Glutamatergic neuron (in vitro differentiated cells): Measurements from ENCODE around the gene CCR7. TPM values are rescaled to one million over a fixed set of nuclear protein-coding genes. Genes with fewer than 3 reads are reported as not detected.

Experiments used
- DNase-seq: peaks from one replicate; pipeline ENCODE4 v3.0.0; 2022
- H3K27ac Mint-ChIP-seq: one replicate; pipeline ENCODE4 v1.8.0; 2020; ENCODE audit warnings: mild to moderate bottlenecking, mixed read lengths, inconsistent platforms; ENCODE audit not compliant: unreplicated experiment
- H3K27me3 Mint-ChIP-seq: one replicate; pipeline ENCODE4 v1.8.0; 2020; ENCODE audit warnings: mild to moderate bottlenecking, moderate library complexity, mixed read lengths, inconsistent platforms; ENCODE audit not compliant: unreplicated experiment
- H3K36me3 Mint-ChIP-seq: one replicate; pipeline ENCODE4 v1.8.0; 2020; ENCODE audit warnings: mild to moderate bottlenecking, mixed read lengths, inconsistent platforms; ENCODE audit not compliant: unreplicated experiment
- H3K4me1 Mint-ChIP-seq: one replicate; pipeline ENCODE4 v1.8.0; 2020; ENCODE audit warnings: mild to moderate bottlenecking, low read depth, mixed read lengths, inconsistent platforms; ENCODE audit not compliant: unreplicated experiment
- H3K4me3 Mint-ChIP-seq: one replicate; pipeline ENCODE4 v1.8.0; 2020; ENCODE audit warnings: mild to moderate bottlenecking, mixed read lengths, inconsistent platforms; ENCODE audit not compliant: unreplicated experiment
- H3K9me3 Mint-ChIP-seq: one replicate; pipeline ENCODE4 v1.8.0; 2020; ENCODE audit warnings: mild to moderate bottlenecking, moderate library complexity, mixed read lengths, inconsistent platforms; ENCODE audit not compliant: unreplicated experiment
- total RNA-seq: library from RNA; stranded (reverse); fragmentation: NEBNext Ultra II Directional; extraction: Animal tissue kit (Norgen Biotek cat#: 25700); gene quantifications from one replicate; pipeline ENCODE4 v1.2.1, GENCODE V29; 2021; ENCODE audit not compliant: unreplicated experiment
- TF ChIP-seq, protein P1 (sequence below): fragments of 200-600 bp; sonication (generic); IDR thresholded peaks from one replicate; pipeline ENCODE4 v1.5.0; 2021; ENCODE audit not compliant: partially characterized antibody, unreplicated experiment

Gene CCR7
- total RNA-seq, 1 donor from 2014 or later = not detected

DNA sequence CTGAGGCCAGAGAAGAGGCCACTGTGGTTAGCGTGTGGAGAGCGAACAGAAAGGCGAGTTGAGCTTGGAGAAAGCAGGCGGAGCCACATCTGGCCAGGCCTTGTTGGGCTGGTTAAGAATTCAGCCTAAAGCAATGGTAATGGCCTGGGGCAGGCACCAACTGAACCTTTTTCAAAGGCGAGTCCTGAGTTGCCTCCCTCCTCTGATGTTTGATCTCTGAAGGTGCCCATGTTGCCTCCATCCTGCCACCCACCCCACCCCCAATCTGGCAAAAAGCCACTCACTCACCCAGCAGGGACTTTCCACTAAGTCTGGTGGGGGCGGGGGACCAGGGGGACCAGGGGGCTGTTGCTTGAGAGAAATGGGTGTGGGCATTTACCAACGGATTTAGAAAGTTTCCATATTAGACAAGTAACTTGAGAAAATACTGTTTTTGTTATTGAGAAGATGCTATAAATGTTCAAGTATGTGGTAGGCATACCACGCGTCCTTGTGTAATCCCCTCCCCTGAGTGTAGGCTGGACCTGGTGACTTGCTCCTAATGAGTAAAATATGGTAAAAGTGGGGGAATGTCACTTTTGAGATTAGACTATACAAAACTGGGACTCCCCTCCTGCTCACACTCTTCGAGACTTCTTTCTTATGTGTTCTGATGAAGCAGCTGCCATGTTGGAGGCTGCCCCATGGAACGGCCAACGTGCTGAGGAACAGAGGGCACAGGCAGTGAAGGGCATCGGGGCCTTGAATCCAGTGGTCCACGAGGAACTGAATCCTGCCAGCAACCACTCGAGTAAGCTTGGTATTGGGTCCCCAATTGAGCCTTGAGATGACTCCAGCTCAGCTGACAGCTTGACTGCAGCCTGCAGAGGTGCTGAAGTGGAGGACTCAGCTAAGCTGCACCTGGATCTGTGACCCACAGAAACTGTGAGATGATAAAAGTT lies 34.0 kb downstream of the CCR7 start:
- TF ChIP-seq, protein P1, sequence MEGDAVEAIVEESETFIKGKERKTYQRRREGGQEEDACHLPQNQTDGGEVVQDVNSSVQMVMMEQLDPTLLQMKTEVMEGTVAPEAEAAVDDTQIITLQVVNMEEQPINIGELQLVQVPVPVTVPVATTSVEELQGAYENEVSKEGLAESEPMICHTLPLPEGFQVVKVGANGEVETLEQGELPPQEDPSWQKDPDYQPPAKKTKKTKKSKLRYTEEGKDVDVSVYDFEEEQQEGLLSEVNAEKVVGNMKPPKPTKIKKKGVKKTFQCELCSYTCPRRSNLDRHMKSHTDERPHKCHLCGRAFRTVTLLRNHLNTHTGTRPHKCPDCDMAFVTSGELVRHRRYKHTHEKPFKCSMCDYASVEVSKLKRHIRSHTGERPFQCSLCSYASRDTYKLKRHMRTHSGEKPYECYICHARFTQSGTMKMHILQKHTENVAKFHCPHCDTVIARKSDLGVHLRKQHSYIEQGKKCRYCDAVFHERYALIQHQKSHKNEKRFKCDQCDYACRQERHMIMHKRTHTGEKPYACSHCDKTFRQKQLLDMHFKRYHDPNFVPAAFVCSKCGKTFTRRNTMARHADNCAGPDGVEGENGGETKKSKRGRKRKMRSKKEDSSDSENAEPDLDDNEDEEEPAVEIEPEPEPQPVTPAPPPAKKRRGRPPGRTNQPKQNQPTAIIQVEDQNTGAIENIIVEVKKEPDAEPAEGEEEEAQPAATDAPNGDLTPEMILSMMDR = no peak
- Mint-ChIP-seq H3K4me1 (no peaks in the 10 kb centered on the region), H3K36me3 (no peaks in the 10 kb centered on the region), H3K27me3 (peaks cover 1% of the 10 kb centered on the region), H3K4me3 (no peak overlapping the region), H3K9me3 (peaks cover 4% of the 10 kb centered on the region), H3K27ac (no peak overlapping the region)
- DNase-seq = no peak

DNA sequence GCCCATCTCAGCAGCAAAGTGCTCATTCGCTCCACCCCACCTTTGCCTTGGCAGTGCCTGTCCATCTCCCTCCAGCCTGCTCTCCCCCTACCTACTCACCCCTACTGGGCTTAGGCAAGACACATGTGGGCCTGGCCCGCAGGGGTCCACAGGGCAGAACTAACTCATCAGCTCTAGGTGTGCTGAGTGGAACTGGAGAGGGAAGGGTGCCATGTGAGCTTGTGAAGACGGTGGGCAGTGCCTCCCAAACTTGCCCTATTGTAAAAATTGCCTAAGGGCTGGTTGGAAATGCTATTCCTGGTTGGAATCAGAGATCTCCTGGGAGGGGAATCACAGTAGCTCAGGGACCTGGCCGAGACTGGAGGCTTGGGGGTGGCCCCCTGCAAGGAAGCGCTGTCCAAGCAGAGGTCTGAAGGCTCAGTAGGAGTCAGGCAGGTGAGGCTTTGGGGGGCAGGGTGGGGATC lies 34.7 kb downstream of the CCR7 start:
- H3K4me3 Mint-ChIP-seq = no peak overlapping the region
- no peak overlapping the region for H3K27ac Mint-ChIP-seq
- DNase-seq = no peak
- H3K36me3 Mint-ChIP-seq = no peaks in the 10 kb centered on the region
- H3K27me3 Mint-ChIP-seq = peaks cover 1% of the 10 kb centered on the region
- H3K4me1 Mint-ChIP-seq = no peaks in the 10 kb centered on the region
- peaks cover 4% of the 10 kb centered on the region for H3K9me3 Mint-ChIP-seq
- TF ChIP-seq, protein P1 = no peak

DNA sequence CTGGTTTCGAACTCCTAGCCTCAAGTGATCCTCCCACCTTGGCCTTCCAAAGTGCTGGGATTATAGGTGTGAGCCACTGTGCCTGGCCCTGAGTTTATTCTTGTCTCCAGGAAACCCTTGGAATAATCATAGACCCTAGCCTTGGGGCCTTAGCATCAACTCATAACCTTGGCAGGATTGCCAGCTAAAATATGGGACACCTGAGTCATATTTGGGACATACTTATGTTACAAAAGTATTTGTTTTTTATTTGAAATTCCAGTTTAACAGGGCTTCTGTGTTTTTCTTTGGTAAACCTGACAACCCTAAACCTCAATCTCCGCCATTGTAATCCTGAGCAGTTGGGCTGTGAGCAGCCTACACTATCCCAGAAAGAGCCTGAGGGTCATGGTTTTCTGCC lies 35.3 kb downstream of the CCR7 start:
- Mint-ChIP-seq H3K36me3 (peaks cover 3% of the 10 kb centered on the region), H3K9me3 (peaks cover 4% of the 10 kb centered on the region)

DNA sequence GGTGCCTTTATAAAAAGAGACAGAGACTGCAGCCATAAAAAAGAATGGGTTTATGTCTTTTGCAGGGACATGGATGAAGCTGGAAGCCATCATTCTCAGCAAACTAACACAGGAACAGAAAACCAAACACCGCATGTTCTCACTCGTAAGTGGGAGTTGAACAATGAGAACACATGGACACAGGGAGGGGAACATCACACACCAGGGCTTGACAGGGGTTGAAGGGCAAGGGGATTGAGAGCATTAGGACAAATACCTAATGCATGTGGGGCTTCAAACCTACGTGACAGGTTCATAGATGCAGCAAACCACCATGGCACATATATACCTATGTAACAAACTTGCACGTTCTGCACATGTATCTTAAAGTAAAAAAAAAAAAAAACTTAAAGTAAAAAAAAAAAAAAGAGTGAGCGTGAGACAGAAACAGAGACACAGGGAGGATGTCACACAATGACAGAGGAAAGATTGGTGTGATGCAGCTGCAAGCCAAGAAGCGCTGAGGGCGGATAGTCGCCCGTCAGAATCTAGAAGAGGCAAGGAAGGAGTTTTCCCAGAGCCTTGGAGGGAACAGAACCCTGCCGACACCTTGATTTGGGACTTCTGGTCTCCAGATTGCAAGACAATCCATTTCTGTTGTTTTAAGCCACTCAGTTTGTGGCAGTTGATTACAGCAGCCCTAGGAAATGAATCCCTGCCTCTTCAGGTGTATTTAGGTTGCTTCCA lies 36.4 kb downstream of the CCR7 start:
- Mint-ChIP-seq H3K36me3 (peaks cover 8% of the 10 kb centered on the region), H3K4me3 (no peak overlapping the region), H3K27ac (no peak overlapping the region), H3K27me3 (no peaks in the 10 kb centered on the region), H3K9me3 (peaks cover 4% of the 10 kb centered on the region), H3K4me1 (no peaks in the 10 kb centered on the region)
- no peak for DNase-seq
- TF ChIP-seq, protein P1 = no peak

More for the DNA sequence above, 35.3 kb downstream of the CCR7 start:
- TF ChIP-seq, protein P1 = no peak
- Mint-ChIP-seq H3K4me3 (no peak overlapping the region), H3K27ac (no peak overlapping the region), H3K27me3 (peaks cover 1% of the 10 kb centered on the region), H3K4me1 (no peaks in the 10 kb centered on the region)
- DNase-seq = no peak
